GM12865 (cell line): ENCODE results near the gene C20orf144.
A peak's percentile ranks its signal among the peaks of the same experiment; 100 is the strongest.

Source experiments
- DNase-seq: peaks from one replicate; pipeline ENCODE4 v3.0.0; 2010; ENCODE audit warnings: low read depth
- H3K4me3 ChIP-seq: 2 replicates; pipeline ENCODE4 v1.5.1; 2011; ENCODE audit warnings: mild to moderate bottlenecking, low read depth, low read length, control low read depth
- CTCF ChIP-seq: IDR thresholded peaks from 2 replicates; pipeline ENCODE4 v1.5.1; 2011; ENCODE audit warnings: low read length, control low read depth, low read depth, inconsistent platforms; ENCODE audit not compliant: insufficient read depth; ENCODE audit errors: missing control alignments

C20orf144 gene

GRCh38 chr20:33649201-33649681, 12.9 kb upstream of the C20orf144 start:
- no peak for DNase-seq
- no peak overlapping the region for H3K4me3 ChIP-seq
- no peak for TF ChIP-seq CTCF

GRCh38 chr20:33650111-33650752, 11.9 kb upstream of the C20orf144 start:
- TF ChIP-seq CTCF = no peak
- no peak overlapping the region for H3K4me3 ChIP-seq
- no peak for DNase-seq

- no peak for DNase-seq
- TF ChIP-seq CTCF = no peak
- no peak overlapping the region for H3K4me3 ChIP-seq
These were observed 11.2 kb upstream of the C20orf144 start for GRCh38 chr20:33650753-33651561.

GRCh38 chr20:33651562-33652048, 10.5 kb upstream of the C20orf144 start:
- no peak overlapping the region for H3K4me3 ChIP-seq
- DNase-seq = no peak
- TF ChIP-seq CTCF = no peak

- peak; percentile 78 for DNase-seq
- no peak overlapping the region for H3K4me3 ChIP-seq
- peak; percentile 83 for TF ChIP-seq CTCF
These were observed 8.8 kb upstream of the C20orf144 start for GRCh38 chr20:33653218-33653899.

- no peak for DNase-seq
- no peak for TF ChIP-seq CTCF
- no peak overlapping the region for H3K4me3 ChIP-seq
These were observed 8.1 kb upstream of the C20orf144 start for GRCh38 chr20:33653900-33654596.
